HG03039 (cell line): ENCODE data around the gene FSHR.

ENCODE experiments used
- ATAC-seq: cut with Tn5 transposase; IDR thresholded peaks from one replicate; pipeline ENCODE4 v1.9.1; 2021; ENCODE audit warnings: mild to moderate bottlenecking, moderate library complexity; ENCODE audit not compliant: unreplicated experiment

FSHR gene

GRCh38 chr2:49033394-49034185 lies 120.7 kb downstream of the FSHR start:
- no peak for ATAC-seq

GRCh38 chr2:49032936-49033335 lies 121.4 kb downstream of the FSHR start:
- no peak for ATAC-seq

GRCh38 chr2:49032126-49032525 lies 122.2 kb downstream of the FSHR start:
- ATAC-seq, result no peak

- no peak for ATAC-seq
Observed at GRCh38 chr2:49029406-49029805, 124.9 kb downstream of the FSHR start.

GRCh38 chr2:49028101-49028500 lies 126.2 kb downstream of the FSHR start:
- ATAC-seq, result peak; percentile 76

GRCh38 chr2:49026706-49027105 lies 127.6 kb downstream of the FSHR start:
- no peak for ATAC-seq

- no peak for ATAC-seq
Observed at GRCh38 chr2:49021271-49021670, 133.0 kb downstream of the FSHR start.

GRCh38 chr2:49005261-49005660 lies 149.1 kb downstream of the FSHR start:
- ATAC-seq, result no peak

- ATAC-seq, result no peak
Observed at GRCh38 chr2:49004036-49004626, 150.2 kb downstream of the FSHR start.

GRCh38 chr2:49003201-49003600 lies 151.1 kb downstream of the FSHR start:
- no peak for ATAC-seq

GRCh38 chr2:49002750-49003149 lies 151.6 kb downstream of the FSHR start:
- ATAC-seq, result no peak

- ATAC-seq, result no peak
Observed at GRCh38 chr2:49000695-49001094, 153.6 kb downstream of the FSHR start.

GRCh38 chr2:48998449-48998848 lies 155.9 kb downstream of the FSHR start:
- no peak for ATAC-seq

- ATAC-seq, result no peak
Observed at GRCh38 chr2:48993576-48993975, 160.7 kb downstream of the FSHR start.

GRCh38 chr2:48991415-48992131 lies 162.7 kb downstream of the FSHR start:
- no peak for ATAC-seq

- ATAC-seq, result no peak
Observed at GRCh38 chr2:48984922-48985321, 169.4 kb downstream of the FSHR start.

GRCh38 chr2:48983551-48983950 lies 170.8 kb downstream of the FSHR start:
- no peak for ATAC-seq

- no peak for ATAC-seq
Observed at GRCh38 chr2:48982887-48983435, 171.4 kb downstream of the FSHR start.

- ATAC-seq, result no peak
Observed at GRCh38 chr2:48980846-48981245, 173.5 kb downstream of the FSHR start.

- ATAC-seq, result no peak
Observed at GRCh38 chr2:48979691-48980090, 174.6 kb downstream of the FSHR start.

- no peak for ATAC-seq
Observed at GRCh38 chr2:48978131-48978530, 176.2 kb downstream of the FSHR start.

- no peak for ATAC-seq
Observed at GRCh38 chr2:48971801-48972200, 182.5 kb downstream of the FSHR start.
